ENCODE data around the gene KLC4. TPM values are rescaled to one million over a fixed set of nuclear protein-coding genes. Genes with fewer than 3 reads are reported as not detected.
"Not testable (repeated sequence)": the region's sequence is repeated elsewhere in the genome, so short reads cannot be mapped to it uniquely, and the experiment has no call there.

Gene KLC4
- total RNA-seq, 6 experiments from 2014 or later = 45.8 to 134 (median 65.0) TPM

DNA sequence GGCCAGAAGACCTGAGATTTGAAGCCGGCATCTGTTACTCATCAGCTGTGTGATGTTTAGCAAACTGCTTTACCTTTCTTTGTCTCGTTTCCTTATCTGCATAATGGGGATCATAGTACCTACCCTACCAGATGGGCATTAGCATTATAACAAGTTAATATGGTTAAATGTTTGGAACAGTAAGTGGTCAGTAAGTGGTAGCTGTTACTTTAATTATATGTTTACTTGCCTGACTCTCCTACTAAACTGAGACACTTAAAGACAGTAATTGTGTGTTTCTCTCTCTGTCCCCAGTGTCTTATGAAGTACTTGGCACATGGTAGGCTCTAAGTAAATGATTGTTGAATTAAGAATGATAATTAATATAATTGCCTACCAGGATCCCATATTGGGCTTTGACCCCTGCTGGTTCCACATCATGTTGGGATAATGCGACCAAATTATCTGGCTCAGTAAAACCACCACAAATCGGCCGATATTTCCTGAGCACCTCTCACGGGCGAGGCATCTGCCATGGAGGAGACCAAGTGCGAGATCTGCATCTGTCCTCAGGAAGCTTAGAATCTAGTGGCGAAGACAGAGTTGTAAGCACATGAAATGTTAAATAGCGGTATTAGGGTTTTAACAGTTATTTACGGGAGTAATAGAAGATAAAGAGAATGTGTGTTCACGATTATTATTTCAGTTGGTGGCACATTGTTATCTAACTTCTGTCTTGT, 48.1 kb downstream of the KLC4 start:
- H3K27me3 ChIP-seq = no peaks in the 10 kb centered on the region
- H3K36me3 ChIP-seq = no peaks in the 10 kb centered on the region
- H3K27ac ChIP-seq = no peak overlapping the region
- no peak overlapping the region for H3K4me3 ChIP-seq
- no peaks in the 10 kb centered on the region for H3K9me3 ChIP-seq
- intact Hi-C loops (cut with DNase I) = no loop called here
- H3K4me1 ChIP-seq = no peaks in the 10 kb centered on the region
- WGBS (ENCODE audit: insufficient coverage, low coverage, low lambda C conversion rate, missing lambda C conversion rate) = 84% methylated on average over 9 of the region's 12 CpGs
- DNase-seq (peak in 1 of 3 donors; percentile 15), ATAC-seq (no peak)
- TF ChIP-seq, protein P1, sequence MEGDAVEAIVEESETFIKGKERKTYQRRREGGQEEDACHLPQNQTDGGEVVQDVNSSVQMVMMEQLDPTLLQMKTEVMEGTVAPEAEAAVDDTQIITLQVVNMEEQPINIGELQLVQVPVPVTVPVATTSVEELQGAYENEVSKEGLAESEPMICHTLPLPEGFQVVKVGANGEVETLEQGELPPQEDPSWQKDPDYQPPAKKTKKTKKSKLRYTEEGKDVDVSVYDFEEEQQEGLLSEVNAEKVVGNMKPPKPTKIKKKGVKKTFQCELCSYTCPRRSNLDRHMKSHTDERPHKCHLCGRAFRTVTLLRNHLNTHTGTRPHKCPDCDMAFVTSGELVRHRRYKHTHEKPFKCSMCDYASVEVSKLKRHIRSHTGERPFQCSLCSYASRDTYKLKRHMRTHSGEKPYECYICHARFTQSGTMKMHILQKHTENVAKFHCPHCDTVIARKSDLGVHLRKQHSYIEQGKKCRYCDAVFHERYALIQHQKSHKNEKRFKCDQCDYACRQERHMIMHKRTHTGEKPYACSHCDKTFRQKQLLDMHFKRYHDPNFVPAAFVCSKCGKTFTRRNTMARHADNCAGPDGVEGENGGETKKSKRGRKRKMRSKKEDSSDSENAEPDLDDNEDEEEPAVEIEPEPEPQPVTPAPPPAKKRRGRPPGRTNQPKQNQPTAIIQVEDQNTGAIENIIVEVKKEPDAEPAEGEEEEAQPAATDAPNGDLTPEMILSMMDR (IDR thresholded peaks at IDR 0.05) = no peak
- no peak for TF ChIP-seq POLR2A (IDR thresholded peaks at IDR 0.05)

DNA sequence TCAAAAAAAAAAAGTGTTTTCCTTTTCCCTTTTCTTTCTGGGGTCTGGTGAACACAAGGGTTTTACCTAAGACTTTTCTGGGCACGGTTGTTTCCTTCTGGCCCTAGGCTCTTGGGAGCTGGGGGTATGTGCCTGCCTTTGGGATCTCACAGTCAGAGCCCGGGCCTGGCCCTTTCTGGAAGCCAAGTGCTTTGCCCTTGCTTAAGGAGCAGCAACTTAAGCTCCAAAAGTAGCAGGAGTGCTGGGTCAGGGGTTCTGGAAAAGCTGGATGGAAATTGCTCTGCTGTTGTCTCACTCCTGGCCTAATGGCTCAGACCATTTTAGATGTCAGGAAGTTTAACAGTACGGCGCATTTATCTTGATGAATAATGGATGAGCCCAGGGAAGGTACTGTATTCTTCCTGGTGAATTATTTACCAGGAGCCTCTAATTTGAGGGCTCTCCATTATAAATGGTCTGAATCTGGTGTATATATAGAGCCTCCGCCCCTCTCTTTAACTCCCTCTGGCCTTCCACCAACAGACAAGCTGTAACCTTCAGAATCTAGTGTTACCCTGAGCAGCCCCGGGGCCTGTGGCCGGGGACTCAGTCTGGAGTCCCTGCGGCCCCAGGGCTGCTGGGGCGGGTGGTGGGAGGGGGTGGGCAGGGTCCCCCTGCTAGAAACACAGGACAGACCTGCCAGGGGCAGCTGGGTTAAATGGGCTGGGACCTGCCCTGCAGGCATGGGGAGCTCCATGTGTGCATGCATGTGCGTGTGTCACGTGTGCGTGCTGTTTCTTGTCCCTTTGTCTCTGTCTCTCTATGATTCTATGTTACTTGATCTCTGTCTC, 54.2 kb downstream of the KLC4 start:
- H3K4me1 ChIP-seq = no peaks in the 10 kb centered on the region
- H3K4me3 ChIP-seq = no peak overlapping the region
- no peak overlapping the region for H3K27ac ChIP-seq
- H3K36me3 ChIP-seq = no peaks in the 10 kb centered on the region
- no peaks in the 10 kb centered on the region for H3K9me3 ChIP-seq
- DNase-seq = no peak
- 95% methylated on average over 3 of the region's 12 CpGs for WGBS (ENCODE audit: insufficient coverage, low coverage, low lambda C conversion rate, missing lambda C conversion rate)
- ATAC-seq = no peak
- no peak for TF ChIP-seq POLR2A (IDR thresholded peaks at IDR 0.05)
- TF ChIP-seq, protein P1 (IDR thresholded peaks at IDR 0.05) = no peak
- intact Hi-C loops (cut with DNase I) = no loop called here
- no peaks in the 10 kb centered on the region for H3K27me3 ChIP-seq

DNA sequence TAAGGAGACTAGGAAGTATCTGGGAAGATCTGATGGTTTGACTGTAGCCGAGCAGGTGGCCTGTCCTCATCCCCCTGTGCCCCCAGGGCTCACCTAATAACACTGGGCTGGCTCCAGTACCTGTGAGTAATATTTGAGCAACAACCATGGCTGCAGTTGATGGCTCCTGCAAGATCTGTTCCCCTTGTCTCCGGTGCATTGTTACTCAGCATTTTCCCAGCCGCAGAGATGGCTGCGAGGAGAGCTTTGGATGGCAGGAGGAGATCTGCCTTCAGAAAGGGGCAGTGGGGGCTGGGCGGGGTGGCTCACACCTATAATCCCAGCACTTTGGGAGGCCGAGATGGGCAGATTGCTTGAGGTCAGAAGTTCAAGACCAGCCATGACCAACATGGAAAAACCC, 55.9 kb downstream of the KLC4 start:
- WGBS (ENCODE audit: insufficient coverage, low coverage, low lambda C conversion rate, missing lambda C conversion rate) = 50% methylated on average over 1 of the region's 6 CpGs
- DNase-seq (no peak), ATAC-seq (no peak)
- no peaks in the 10 kb centered on the region for H3K27me3 ChIP-seq
- TF ChIP-seq, protein P1 (IDR thresholded peaks at IDR 0.05) = no peak
- no peak for TF ChIP-seq POLR2A (IDR thresholded peaks at IDR 0.05)
- no peaks in the 10 kb centered on the region for H3K36me3 ChIP-seq
- intact Hi-C loops (cut with DNase I) = no loop called here
- H3K4me1 ChIP-seq = no peaks in the 10 kb centered on the region
- H3K9me3 ChIP-seq = no peaks in the 10 kb centered on the region
- no peak overlapping the region for H3K27ac ChIP-seq
- no peak overlapping the region for H3K4me3 ChIP-seq

DNA sequence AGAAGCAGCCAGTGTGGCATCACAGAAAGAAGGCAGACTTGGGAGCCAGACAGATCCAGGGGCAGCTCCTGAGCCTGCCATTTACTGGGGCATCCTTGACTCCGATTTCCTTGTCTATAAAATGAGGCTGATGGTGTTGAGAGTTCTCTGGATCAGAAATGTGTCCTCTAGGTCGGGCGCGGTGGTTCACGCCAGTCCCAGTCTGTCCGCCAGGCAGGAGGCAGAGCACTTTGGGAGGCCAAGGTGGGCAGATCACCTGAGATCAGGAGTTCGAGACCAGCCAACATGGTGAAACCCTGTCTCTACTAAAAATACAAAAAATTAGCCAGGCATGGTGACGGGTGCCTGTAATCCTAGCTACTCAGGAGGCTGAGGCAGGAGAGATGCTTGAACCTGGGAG, 58.0 kb downstream of the KLC4 start:
- H3K27ac ChIP-seq; H3K27me3 ChIP-seq; ATAC-seq; H3K4me3 ChIP-seq; H3K36me3 ChIP-seq; H3K9me3 ChIP-seq; H3K4me1 ChIP-seq; intact Hi-C loops (cut with DNase I); DNase-seq: not testable (repeated sequence)
- 86% methylated on average over 3 of the region's 8 CpGs for WGBS (ENCODE audit: insufficient coverage, low coverage, low lambda C conversion rate, missing lambda C conversion rate)

DNA sequence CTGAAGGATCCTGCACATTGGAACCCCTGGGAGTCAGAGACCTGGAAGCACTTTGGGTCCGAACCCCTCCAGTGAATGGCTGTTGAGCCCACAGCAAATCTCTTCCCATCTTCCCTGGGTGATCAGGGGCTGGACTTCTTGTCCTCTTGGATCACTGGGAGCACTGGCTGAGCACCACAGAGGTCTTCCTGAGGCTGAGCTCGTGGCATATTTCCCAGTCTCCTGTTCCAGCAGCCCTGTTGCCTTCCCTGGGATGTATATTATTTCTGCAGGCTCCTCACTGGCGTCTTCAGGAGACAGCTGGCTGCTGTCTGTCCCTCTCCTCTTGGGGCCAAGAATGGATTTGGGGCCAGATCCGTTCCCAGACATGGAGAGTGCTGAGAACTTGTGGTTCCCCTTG, 60.1 kb downstream of the KLC4 start:
- H3K36me3 ChIP-seq = no peaks in the 10 kb centered on the region
- intact Hi-C loops (cut with DNase I) = no loop called here
- DNase-seq (no peak), ATAC-seq (no peak)
- H3K4me3 ChIP-seq = no peak overlapping the region
- no peaks in the 10 kb centered on the region for H3K27me3 ChIP-seq
- H3K27ac ChIP-seq = no peak overlapping the region
- no peaks in the 10 kb centered on the region for H3K9me3 ChIP-seq
- H3K4me1 ChIP-seq = no peaks in the 10 kb centered on the region
- TF ChIP-seq POLR2A (IDR thresholded peaks at IDR 0.05) = no peak
- TF ChIP-seq, protein P1 (IDR thresholded peaks at IDR 0.05) = no peak
- 70% methylated on average over 2 of the region's 4 CpGs for WGBS (ENCODE audit: insufficient coverage, low coverage, low lambda C conversion rate, missing lambda C conversion rate)

Data from right lobe of liver (tissue), 6 donors.